Activated CD4-positive, alpha-beta T cell treated with anti-CD3 and anti-CD28 coated beads, Interleukin-2, amount 50 U/mL, for 24 hours (primary cell): ENCODE measurements around the gene TRIM63.

Experiments used
- DNase-seq, 2 donors: peaks; one replicate each; pipeline ENCODE4 v3.0.0-alpha.2; 2020; ENCODE audit warnings: low read depth in 1 of 2, low spot score in 1 of 2

The TRIM63 gene

GRCh38 chr1:26058052-26058595 is 9.3 kb downstream of the TRIM63 start:
- DNase-seq = no peak

GRCh38 chr1:26057189-26057588 is 10.2 kb downstream of the TRIM63 start:
- no peak for DNase-seq

DNA sequence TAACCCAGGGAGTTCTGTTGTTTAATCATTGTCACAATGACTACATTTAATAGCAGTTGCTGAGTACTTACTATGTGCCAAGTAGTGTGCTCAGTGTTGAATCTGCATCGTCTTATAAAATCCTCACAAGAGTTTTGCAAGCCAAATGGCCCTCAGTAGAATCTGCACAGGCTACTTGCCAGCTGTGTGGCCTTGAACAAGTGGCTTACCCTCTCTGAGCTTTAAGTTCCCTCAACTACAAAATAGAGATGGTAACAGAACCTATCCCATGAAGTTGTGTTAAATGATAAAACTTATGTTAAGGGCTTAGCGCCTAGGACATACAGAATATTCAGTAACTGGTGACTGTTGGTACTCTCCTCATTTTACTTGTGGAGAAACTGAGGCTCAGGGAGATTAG is 12.4 kb downstream of the TRIM63 start:
- no peak for DNase-seq

DNA sequence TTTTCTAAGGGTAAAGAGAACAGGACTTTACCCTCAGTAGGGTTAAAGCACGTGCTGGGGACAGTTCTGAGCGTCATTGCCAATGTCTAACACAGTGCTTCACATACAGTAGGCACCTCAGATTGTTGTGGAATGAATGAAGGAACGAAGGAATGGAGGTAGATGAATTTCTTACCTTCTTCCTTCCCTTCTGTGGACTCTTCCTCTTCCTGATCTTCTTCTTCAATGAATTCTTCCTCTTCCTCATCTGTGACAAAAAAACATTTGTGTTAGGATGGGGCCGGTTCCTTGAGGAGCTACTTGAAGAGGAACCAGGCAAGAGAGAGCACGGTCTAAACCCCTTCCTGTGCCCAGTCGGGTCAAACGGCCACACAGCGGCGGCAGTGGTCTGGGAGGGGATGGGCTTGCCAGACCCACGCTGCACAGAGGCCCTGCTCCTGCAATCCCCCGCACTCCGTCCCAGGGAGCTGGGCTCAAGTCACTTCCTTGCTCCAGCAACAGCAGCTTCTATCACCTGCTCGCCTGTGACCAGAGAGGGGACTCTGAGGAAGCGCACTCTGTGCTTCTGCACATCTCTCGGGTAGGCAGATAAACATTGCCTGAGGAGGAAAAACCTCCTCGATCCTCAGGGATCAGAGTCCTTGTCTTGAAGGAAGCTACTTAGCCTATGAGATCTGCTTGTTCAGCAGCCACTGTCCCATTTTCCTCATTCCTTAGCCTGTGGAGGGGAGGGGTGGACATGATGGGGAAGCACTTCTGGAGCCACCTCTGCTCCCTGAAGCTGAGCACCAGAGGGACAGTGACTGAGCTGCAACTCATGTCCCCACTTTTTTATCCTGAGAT is 13.5 kb downstream of the TRIM63 start:
- no peak for DNase-seq

DNA sequence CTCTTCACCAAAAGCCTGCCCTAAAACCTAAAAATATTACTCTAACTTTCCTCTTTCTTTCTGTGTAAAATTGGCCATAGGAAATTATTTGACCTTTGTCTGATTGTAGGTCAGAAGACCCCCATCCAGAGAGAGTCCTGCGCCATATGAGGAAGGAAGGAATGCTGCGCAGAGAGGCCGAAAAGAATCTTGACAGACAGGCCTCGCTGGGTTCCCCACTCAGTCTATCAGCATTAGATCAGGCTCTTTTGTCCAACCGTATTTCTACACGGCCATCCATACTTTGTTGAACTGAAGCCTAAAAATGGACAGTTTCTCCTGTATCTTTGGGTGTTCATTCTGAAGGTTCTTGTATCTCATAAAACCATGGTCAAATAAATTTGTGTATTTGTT is 17.2 kb downstream of the TRIM63 start:
- DNase-seq = no peak

DNA sequence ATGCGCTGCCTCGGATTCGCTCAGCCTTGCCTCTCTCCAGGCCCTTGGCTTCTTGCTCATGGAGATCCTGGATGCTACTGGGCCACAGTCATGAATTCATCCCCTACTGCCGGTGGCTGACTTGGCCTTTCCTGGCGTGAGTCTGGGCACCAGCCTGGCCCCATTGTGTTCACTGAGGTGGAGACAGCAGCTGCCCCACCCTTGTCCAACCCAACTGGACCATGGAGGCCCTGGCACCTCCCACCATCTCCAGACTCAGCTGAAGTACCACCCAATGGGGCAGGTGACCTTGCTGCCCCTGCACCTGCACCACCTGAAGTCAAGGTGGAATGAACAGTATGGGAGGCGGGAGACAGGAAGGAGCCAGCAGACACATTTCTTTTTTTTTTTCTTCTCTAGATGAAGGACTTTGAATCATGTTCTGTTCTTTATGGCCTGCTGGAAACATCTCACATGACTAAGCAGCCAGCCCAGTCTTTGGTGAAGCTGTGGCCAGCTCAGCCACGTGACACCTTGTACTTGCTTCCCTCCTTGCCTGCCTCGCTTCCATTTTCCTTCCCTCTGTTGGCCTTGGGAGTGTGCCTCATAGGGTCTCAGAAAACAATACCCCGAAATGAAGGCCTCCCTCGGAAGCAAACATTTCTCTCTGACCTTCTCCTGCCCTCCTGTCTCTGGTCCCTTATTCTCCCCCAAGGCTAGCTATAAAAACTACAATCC is 17.7 kb downstream of the TRIM63 start:
- DNase-seq = no peak

- DNase-seq = no peak
Measured at GRCh38 chr1:26047278-26047874, 20.1 kb downstream of the TRIM63 start.

DNA sequence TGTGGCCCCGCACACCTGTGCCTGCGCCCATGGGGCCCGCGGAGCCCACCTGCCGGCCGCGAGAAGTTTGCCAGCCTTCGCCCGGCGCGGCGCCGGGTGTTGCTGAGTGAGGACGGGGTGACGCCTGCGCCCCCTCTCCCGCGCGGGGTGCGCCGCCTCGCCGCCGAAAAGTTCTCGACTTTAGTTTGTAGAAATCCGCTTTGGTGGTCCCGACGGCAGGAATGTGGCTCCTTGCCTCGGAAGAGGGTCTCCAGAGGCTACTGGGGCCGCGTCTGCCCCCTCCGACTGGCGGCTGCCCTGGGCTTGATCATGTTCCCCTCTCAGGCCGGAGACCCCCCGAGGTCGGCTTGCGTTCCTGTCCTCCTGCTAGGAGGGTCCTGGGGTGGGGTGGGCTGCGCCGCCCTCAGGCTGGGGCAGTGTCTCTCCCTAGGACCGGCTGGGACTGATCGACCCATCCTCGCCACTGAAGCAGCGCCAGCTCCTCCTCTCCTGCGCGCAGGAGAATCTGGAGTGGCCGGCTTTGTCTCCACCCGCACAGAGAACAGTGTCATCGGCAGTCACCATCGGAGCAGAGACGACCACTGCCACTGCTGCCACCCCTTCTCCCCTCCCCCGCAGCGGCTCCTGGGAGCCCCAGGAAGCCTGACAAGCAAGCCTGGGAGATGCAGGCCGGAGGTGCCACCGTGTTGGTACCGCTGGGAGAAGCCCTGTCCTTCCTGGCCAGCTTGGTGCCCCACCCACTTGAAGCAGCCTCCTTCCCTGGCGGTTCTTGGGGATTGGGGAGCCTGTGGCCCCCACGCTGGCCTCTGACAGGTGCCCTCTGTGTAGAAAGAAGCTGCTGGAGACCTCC is 21.0 kb downstream of the TRIM63 start:
- no peak for DNase-seq

GRCh38 chr1:26045722-26046245 is 21.6 kb downstream of the TRIM63 start, which contains the start of gene SLC30A2:
TSS of gene SLC30A2 (minus strand) at chr1:26046118. CDS start at chr1:26045896, 222 bp downstream.
- DNase-seq = no peak

GRCh38 chr1:26044971-26045721 is 22.3 kb downstream of the TRIM63 start:
- no peak for DNase-seq

GRCh38 chr1:26044414-26044813 is 23.0 kb downstream of the TRIM63 start:
- no peak for DNase-seq

DNA sequence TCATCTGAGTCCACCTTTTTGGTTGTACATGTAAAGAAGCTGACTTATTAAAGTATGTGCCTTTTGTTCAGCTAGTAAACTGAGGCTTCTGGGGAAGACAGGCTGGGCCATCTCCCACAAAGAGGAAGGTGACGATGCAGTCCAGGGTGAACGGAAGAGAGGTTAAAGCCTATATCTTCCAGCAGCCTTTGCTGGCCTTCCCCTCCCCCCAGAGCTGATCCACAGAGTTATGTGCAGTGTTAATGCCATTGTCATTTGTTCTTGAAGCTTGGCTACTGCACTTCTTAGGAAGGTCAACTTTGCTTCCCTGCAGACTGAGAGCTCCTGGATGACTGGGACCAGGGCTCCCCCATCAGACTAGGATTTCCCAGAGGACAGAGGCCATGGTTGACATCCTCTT is 23.7 kb downstream of the TRIM63 start:
- DNase-seq = no peak

GRCh38 chr1:26041978-26042377 is 25.5 kb downstream of the TRIM63 start:
- no peak for DNase-seq

DNA sequence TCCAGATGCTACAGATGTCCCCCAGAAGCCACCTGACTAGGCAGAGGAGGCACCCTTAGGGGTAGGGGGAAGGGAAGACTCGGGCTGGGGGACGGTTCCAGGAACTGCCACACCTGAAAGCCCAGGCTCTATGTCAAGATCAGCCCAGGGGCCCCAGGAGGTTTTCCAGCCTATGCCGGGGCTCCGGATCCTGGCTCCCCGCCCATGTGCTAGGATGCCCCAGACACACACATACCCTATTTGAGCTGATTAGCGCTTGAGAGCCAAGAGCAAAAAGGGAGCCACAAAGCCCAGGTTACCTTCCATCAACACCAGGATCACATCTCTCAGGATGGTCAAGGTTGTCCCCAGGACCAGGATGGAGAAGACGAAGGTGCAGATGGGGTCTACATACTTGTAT is 26.0 kb downstream of the TRIM63 start:
- no peak for DNase-seq

- DNase-seq = no peak
Measured at GRCh38 chr1:26038904-26039303, 28.5 kb downstream of the TRIM63 start.

DNA sequence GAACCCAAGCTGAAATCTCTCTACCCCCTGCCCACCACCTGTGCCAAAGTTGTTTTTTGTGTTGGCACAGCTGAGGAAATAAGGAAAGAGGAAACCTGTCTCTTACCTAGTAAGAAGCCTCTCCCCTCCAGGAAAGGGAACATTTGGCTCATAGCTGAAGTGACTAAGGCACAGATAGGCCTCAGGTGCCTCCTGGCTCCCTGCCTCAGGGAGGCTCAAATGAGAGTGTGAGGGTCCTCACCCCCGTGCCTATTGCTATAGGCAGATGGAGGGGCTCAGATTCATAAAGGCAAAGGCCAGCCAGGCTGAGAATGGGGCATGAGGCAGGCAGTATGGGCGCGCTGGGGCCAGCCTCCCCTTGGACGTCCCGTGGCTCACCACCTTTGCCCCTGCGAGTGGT is 29.0 kb downstream of the TRIM63 start:
- no peak for DNase-seq

DNA sequence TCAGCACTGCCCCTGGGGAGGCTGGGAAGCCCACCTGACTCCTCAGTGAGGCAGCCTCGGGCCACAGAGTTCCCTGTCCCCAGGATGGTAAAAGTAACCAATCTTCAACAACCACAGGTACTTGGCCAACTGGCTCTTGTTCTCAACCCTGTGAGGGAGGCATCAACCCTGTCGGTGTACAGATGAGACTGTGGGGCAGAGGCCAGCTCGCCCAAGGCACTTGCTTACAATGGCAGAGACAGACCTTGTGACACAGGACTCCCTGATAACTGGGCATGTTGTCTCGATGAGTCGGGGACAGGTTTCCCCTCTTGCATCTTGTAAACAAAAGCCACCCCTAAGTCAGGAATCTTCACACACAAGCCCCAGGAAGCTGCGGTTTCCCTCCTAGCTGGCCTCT is 29.5 kb downstream of the TRIM63 start:
- DNase-seq = no peak

- DNase-seq = no peak
Measured at GRCh38 chr1:26036756-26037281, 30.6 kb downstream of the TRIM63 start.

DNA sequence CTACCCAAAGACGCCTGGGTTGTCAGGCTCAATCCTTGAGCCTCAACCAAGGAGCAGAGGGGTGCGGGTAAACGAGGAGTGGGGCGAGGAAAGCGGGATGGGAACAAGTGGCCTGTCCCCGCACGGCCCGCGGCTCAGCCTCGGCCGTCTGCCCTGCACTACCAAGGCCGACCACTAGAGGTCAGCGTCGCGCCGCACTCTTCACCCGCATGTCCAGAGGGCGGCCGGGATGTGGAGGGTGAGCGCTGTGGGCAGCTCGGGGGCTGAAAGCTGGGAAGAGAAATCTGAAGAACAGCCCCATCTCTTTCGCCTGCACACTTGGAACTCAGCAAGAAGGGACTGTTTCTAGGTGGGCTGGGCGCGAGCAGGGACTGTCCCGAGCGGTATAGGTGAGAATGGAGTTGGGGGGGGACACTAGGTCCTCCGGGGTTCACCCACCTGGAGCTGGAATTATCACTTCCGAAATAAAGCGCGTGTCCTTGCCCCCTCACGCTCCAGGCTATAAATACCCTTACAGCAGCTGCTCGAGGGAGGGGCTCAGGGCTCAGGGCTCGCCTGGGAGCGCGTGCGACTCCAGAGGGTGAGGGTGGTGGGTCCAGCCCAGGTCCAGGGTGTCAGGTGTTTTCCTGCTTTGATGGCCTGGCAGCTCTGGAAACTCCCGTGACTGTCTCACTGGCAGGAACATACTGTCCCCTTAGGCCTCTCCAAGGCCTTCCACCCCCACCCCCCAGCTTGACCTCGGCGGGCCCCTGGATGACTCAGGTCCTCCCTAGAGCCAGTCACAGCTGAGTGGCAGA is 31.3 kb downstream of the TRIM63 start:
- DNase-seq = peak; percentile 61 to 76
